Mucosa of descending colon (tissue), 3 donors: Measurements from ENCODE around the gene PTCD1. TPM values are rescaled to one million over a fixed set of nuclear protein-coding genes. Genes with fewer than 3 reads are reported as not detected.
A peak's percentile ranks its signal among the peaks of the same experiment; 100 is the strongest.
"Not testable (repeated sequence)": the region's sequence is repeated elsewhere in the genome, so short reads cannot be mapped to it uniquely, and the experiment has no call there.

ENCODE experiments used
- ATAC-seq: fragments of 200-7000 bp; cut with Tn5 transposase; one replicate; pipeline ENCODE4 v1.9.1; 2020; ENCODE audit warnings: mild to moderate bottlenecking, moderate library complexity
- DNase-seq, 3 donors: peaks; one replicate each; pipeline ENCODE4 v3.0.0-alpha.2; 2020
- H3K36me3 ChIP-seq: fragments of 200-600 bp; one replicate; pipeline ENCODE4 v1.8.0; 2021; ENCODE audit warnings: low read depth, mild to moderate bottlenecking
- H3K4me1 ChIP-seq: fragments of 200-600 bp; one replicate; pipeline ENCODE4 v1.8.0; 2021; ENCODE audit warnings: low read depth, mild to moderate bottlenecking
- H3K4me3 ChIP-seq: fragments of 200-600 bp; one replicate; pipeline ENCODE4 v1.8.0; 2021; ENCODE audit warnings: mild to moderate bottlenecking
- H3K9me3 ChIP-seq: fragments of 200-600 bp; one replicate; pipeline ENCODE4 v1.8.0; 2021; ENCODE audit warnings: mild to moderate bottlenecking
- intact Hi-C, 2 donors: fragments of 100-400 bp; cut with DNase I in 1 of 2; cut with micrococcal nuclease in 1 of 2; formaldehyde crosslinking; loops; one replicate each; pipeline versions ENCODE4 v1.11.0 to v1.11.1; 2022; cut with DNase I, micrococcal nuclease
- total RNA-seq, 3 donors: library from RNA; stranded (reverse); fragmentation: NEBNext Ultra II Directional in 2 of 3; extraction: Animal tissue kit (Norgen Biotek cat#: 25700) in 2 of 3; gene quantifications; one replicate each; pipeline versions ENCODE4 v1.2.1 to v1.2.4, GENCODE V29; 2021 to 2023
- TF ChIP-seq, protein P1 (sequence below): fragments of 200-600 bp; IDR thresholded peaks from one replicate; pipeline ENCODE4 v1.8.0; 2022; ENCODE audit warnings: antibody characterized with exemption, mild to moderate bottlenecking
- donor health status: DM: no; HTN: no; CAD: no; lungs with moderate emphysema.
- donor health status: DM: no; HTN: no; CAD: no.
- donor health status: DM: no; HTN: yes; CAD: no.

The PTCD1 gene
- total RNA-seq, 3 donors from 2014 or later = 4.3 to 9.9 (median 6.6) TPM

DNA sequence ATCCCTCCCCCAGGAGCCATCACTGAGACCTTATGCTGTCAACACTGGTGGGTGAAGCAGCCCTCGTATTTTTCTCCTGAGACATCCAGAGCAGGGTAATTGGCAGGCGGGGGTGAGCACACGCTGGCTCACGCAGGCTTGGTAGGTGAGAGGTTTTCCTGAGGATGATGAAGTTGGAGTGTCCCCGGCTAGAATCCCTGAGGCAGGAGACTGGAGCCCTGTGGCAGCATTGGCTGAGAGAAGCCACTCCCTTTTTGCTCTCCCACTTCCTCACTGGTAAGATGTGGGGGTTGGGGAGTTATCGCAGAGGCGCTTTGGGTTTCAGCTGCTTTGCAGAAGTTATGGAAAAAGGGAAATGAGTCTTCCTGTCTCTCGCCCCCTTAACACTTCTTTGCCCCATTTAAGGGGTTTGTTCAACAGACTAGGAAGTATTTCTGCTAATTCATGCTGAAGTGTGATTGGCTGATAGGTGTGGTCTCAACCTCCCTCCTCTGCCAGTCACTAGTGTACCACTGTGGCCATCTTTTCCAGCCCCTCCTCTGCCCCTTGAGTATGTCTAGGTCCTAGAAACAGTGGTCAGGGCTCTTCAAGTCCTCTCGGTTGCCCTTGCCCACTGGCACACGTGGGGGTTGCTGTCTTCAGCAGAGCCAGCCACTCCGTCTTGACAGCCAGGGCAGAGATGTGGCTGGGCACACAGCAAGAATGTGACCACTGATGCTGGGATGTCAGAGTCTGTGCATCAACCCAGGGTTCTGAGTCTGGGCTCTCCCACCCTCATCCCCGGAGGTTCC lies 58.4 kb downstream of the PTCD1 start:
- intact Hi-C loops = no loop called here
- TF ChIP-seq, protein P1, sequence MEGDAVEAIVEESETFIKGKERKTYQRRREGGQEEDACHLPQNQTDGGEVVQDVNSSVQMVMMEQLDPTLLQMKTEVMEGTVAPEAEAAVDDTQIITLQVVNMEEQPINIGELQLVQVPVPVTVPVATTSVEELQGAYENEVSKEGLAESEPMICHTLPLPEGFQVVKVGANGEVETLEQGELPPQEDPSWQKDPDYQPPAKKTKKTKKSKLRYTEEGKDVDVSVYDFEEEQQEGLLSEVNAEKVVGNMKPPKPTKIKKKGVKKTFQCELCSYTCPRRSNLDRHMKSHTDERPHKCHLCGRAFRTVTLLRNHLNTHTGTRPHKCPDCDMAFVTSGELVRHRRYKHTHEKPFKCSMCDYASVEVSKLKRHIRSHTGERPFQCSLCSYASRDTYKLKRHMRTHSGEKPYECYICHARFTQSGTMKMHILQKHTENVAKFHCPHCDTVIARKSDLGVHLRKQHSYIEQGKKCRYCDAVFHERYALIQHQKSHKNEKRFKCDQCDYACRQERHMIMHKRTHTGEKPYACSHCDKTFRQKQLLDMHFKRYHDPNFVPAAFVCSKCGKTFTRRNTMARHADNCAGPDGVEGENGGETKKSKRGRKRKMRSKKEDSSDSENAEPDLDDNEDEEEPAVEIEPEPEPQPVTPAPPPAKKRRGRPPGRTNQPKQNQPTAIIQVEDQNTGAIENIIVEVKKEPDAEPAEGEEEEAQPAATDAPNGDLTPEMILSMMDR = no peak
- no peak overlapping the region for H3K4me3 ChIP-seq
- peaks cover 42% of the 10 kb centered on the region for H3K4me1 ChIP-seq
- no peaks in the 10 kb centered on the region for H3K9me3 ChIP-seq
- no peaks in the 10 kb centered on the region for H3K36me3 ChIP-seq
- ATAC-seq (peak; percentile 6), DNase-seq (peak in 1 of 3 donors; percentile 41)

- H3K36me3 ChIP-seq, intact Hi-C loops, H3K4me3 ChIP-seq, ATAC-seq, H3K9me3 ChIP-seq, DNase-seq: not testable (repeated sequence)
- H3K4me1 ChIP-seq = peaks cover 42% of the 10 kb centered on the region
These were observed 58.9 kb downstream of the PTCD1 start for GRCh38 chr7:99379693-99380031.

GRCh38 chr7:99379043-99379577 lies 59.5 kb downstream of the PTCD1 start:
- no peak for ATAC-seq

GRCh38 chr7:99375070-99375807 lies 63.4 kb downstream of the PTCD1 start:
- intact Hi-C loops = no loop called here

More at GRCh38 chr7:99379043-99379577, 59.5 kb downstream of the PTCD1 start:
- H3K36me3 ChIP-seq = no peaks in the 10 kb centered on the region
- peaks cover 42% of the 10 kb centered on the region for H3K4me1 ChIP-seq
- peak in 2 of 3 donors; percentile 59 to 65 for DNase-seq
- intact Hi-C loops = no loop called here
- no peaks in the 10 kb centered on the region for H3K9me3 ChIP-seq
- H3K4me3 ChIP-seq = no peak overlapping the region
- TF ChIP-seq, protein P1 = no peak

DNA sequence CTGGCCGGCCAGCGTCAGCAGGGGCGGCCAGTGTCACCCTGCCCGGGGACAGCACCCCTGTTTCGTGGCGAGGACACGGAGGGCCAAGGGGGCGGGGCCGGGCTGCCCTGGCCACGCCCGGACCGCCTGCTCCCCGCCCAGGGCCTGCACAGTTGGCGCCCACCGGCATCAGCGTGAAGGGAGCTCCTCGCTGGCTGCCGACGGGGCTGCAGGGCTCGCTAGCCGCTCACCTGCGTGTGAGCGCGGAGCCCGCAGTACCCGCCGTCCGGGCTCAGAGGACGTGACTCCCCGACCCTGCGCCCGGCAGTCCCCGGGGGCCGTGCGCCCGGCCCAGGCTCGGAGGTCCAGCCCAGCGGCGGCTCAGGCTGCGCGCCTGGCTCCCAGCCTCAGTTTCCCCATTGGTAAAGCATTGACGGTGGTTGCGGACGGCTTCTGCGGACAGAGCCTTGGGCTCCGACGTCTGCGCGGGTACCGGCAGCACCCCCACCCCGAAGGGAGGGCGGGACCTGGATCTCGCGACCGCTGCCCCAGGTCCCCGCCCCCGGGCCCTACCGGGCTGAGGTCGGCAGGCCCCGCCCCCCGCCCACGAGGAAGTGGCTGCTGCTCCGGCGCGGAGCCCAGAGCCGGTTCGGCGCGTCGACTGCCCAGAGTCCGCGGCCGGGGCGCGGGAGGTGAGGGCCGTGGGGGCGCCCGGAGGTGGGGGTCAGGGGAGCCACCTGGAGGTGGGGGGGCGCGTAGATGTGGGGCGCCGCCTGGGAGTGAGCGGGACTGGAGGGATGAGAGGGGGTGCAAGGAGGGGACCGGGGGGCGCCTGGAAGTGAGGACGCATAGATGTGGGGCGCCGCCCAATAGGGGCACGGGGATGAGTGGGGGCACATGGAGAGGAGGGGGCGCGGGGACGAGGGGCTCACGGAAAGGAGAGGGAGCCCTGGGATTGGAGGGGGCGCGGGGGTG lies 64.2 kb downstream of the PTCD1 start, which contains the start of gene ARPC1B:
ARPC1B (plus strand) TSS at position 620 of the 954 bp plus-strand sequence. CDS start 10,985 bp downstream, outside the sequence.
- Histone ChIP-seq H3K4me1 (peaks cover 23% of the 10 kb centered on the region), H3K9me3 (no peaks in the 10 kb centered on the region), H3K36me3 (no peaks in the 10 kb centered on the region), H3K4me3 (peak within 1 kb of the TSS; percentile 67)
- peak; percentile 78 for ATAC-seq
- intact Hi-C loops = no loop called here
- TF ChIP-seq, protein P1 = no peak
- DNase-seq = peak; percentile 85 to 94 (median 90)

More at GRCh38 chr7:99375070-99375807, 63.4 kb downstream of the PTCD1 start:
- DNase-seq (peak; percentile 86 to 92 (median 92)), ATAC-seq (peak; percentile 76)
- H3K36me3 ChIP-seq = no peaks in the 10 kb centered on the region
- H3K9me3 ChIP-seq = no peaks in the 10 kb centered on the region
- TF ChIP-seq, protein P1 = no peak
- H3K4me1 ChIP-seq = peaks cover 31% of the 10 kb centered on the region
- H3K4me3 ChIP-seq = peak overlapping the region; percentile 67
